IPS DF 6.9 (cell line): ENCODE measurements around the gene LRRFIP2.
A peak's percentile ranks its signal among the peaks of the same experiment; 100 is the strongest.

Source experiments
- DNase-seq: peaks from one replicate; pipeline ENCODE4 v3.0.0-alpha.2; 2013; ENCODE audit warnings: low read depth, low spot score
- H3K27ac ChIP-seq: one replicate; pipeline ENCODE4 v1.5.1; 2013; ENCODE audit warnings: low read length, control low read depth
- H3K27me3 ChIP-seq: 2 replicates; pipeline ENCODE4 v1.6.1; 2013; ENCODE audit warnings: mild to moderate bottlenecking, low read length; ENCODE audit not compliant: control insufficient read depth, insufficient read depth
- H3K36me3 ChIP-seq: 2 replicates; pipeline ENCODE4 v1.6.1; 2013; ENCODE audit warnings: low read length; ENCODE audit not compliant: control insufficient read depth, insufficient read depth
- H3K4me1 ChIP-seq: 2 replicates; pipeline ENCODE4 v1.6.1; 2013; ENCODE audit warnings: low read length; ENCODE audit not compliant: control insufficient read depth, insufficient read depth
- H3K4me3 ChIP-seq: 2 replicates; pipeline ENCODE4 v1.5.1; 2013; ENCODE audit warnings: mild to moderate bottlenecking, low read length
- H3K9me3 ChIP-seq: 2 replicates; pipeline ENCODE4 v1.6.1; 2013; ENCODE audit warnings: low read length, inconsistent platforms; ENCODE audit not compliant: control insufficient read depth, insufficient read depth
- WGBS: extraction: QIAGEN DNeasy Blood & Tissue Kit; methylation state at CpG from one replicate; pipeline ENCODE4 v1.1.7; 2013; ENCODE audit warnings: mixed read lengths, missing lambda C conversion rate; ENCODE audit not compliant: insufficient read length, insufficient coverage; 5-methylcytosine and 5-hydroxymethylcytosine counted together

LRRFIP2 gene

GRCh38 chr3:37168896-37169295 lies 5.5 kb downstream of the LRRFIP2 start:
- no CpG with 5 or more reads among the region's 1 CpG for WGBS
- Histone ChIP-seq H3K9me3 (no peaks in the 10 kb centered on the region), H3K4me3 (no peak overlapping the region), H3K36me3 (no peaks in the 10 kb centered on the region), H3K27ac (no peak overlapping the region), H3K27me3 (no peaks in the 10 kb centered on the region), H3K4me1 (no peaks in the 10 kb centered on the region)
- DNase-seq: no peak

GRCh38 chr3:37163262-37164015 lies 10.9 kb downstream of the LRRFIP2 start:
- no peaks in the 10 kb centered on the region for H3K9me3 ChIP-seq
- H3K27ac ChIP-seq: no peak overlapping the region
- H3K36me3 ChIP-seq: no peaks in the 10 kb centered on the region
- H3K4me1 ChIP-seq: peaks cover 3% of the 10 kb centered on the region; the same call in 1 of the 2 replicates
- DNase-seq: peak; percentile 37
- H3K27me3 ChIP-seq: no peaks in the 10 kb centered on the region
- no CpG with 5 or more reads among the region's 3 CpGs for WGBS
- H3K4me3 ChIP-seq: no peak overlapping the region

GRCh38 chr3:37162501-37163245 lies 11.7 kb downstream of the LRRFIP2 start:
- Histone ChIP-seq H3K36me3 (no peaks in the 10 kb centered on the region), H3K9me3 (no peaks in the 10 kb centered on the region), H3K4me1 (peaks cover 3% of the 10 kb centered on the region; the same call in 1 of the 2 replicates), H3K27me3 (no peaks in the 10 kb centered on the region), H3K4me3 (no peak overlapping the region), H3K27ac (no peak overlapping the region)
- WGBS: no CpG with 5 or more reads among the region's 3 CpGs
- no peak for DNase-seq

GRCh38 chr3:37161351-37161750 lies 13.0 kb downstream of the LRRFIP2 start:
- WGBS: no CpG with 5 or more reads among the region's 3 CpGs
- Histone ChIP-seq H3K9me3 (no peaks in the 10 kb centered on the region), H3K27me3 (no peaks in the 10 kb centered on the region), H3K27ac (no peak overlapping the region), H3K36me3 (no peaks in the 10 kb centered on the region), H3K4me1 (peaks cover 3% of the 10 kb centered on the region; the same call in 1 of the 2 replicates), H3K4me3 (no peak overlapping the region)
- DNase-seq: no peak

- no CpG with 5 or more reads among the region's 8 CpGs for WGBS
- Histone ChIP-seq H3K27me3 (no peaks in the 10 kb centered on the region), H3K4me3 (no peak overlapping the region), H3K27ac (no peak overlapping the region), H3K9me3 (no peaks in the 10 kb centered on the region), H3K4me1 (no peaks in the 10 kb centered on the region), H3K36me3 (no peaks in the 10 kb centered on the region)
- DNase-seq: no peak
Measured at GRCh38 chr3:37155782-37156181, 18.6 kb downstream of the LRRFIP2 start.

- H3K27ac ChIP-seq: no peak overlapping the region
- no CpG with 5 or more reads among the region's 2 CpGs for WGBS
Measured at GRCh38 chr3:37154668-37155314, 19.6 kb downstream of the LRRFIP2 start.

GRCh38 chr3:37150621-37151020 lies 23.8 kb downstream of the LRRFIP2 start:
- DNase-seq: no peak
- WGBS: no CpG with 5 or more reads among the region's 1 CpG
- H3K27ac ChIP-seq: no peak overlapping the region

More at GRCh38 chr3:37154668-37155314, 19.6 kb downstream of the LRRFIP2 start:
- Histone ChIP-seq H3K4me1 (no peaks in the 10 kb centered on the region), H3K4me3 (no peak overlapping the region), H3K9me3 (no peaks in the 10 kb centered on the region), H3K27me3 (no peaks in the 10 kb centered on the region), H3K36me3 (no peaks in the 10 kb centered on the region)
- DNase-seq: no peak

GRCh38 chr3:37149257-37149656 lies 25.1 kb downstream of the LRRFIP2 start:
- H3K9me3 ChIP-seq: no peaks in the 10 kb centered on the region
- H3K4me1 ChIP-seq: no peaks in the 10 kb centered on the region
- H3K36me3 ChIP-seq: no peaks in the 10 kb centered on the region; the same call in 1 of the 2 replicates
- WGBS: no CpG with 5 or more reads among the region's 4 CpGs
- no peak for DNase-seq
- no peak overlapping the region for H3K4me3 ChIP-seq
- H3K27ac ChIP-seq: no peak overlapping the region
- H3K27me3 ChIP-seq: no peaks in the 10 kb centered on the region

More at GRCh38 chr3:37150621-37151020, 23.8 kb downstream of the LRRFIP2 start:
- Histone ChIP-seq H3K27me3 (no peaks in the 10 kb centered on the region), H3K4me1 (no peaks in the 10 kb centered on the region), H3K36me3 (no peaks in the 10 kb centered on the region; the same call in 1 of the 2 replicates), H3K4me3 (no peak overlapping the region), H3K9me3 (no peaks in the 10 kb centered on the region)

GRCh38 chr3:37148208-37148607 lies 26.2 kb downstream of the LRRFIP2 start:
- Histone ChIP-seq H3K9me3 (no peaks in the 10 kb centered on the region), H3K27me3 (no peaks in the 10 kb centered on the region), H3K4me3 (no peak overlapping the region), H3K4me1 (no peaks in the 10 kb centered on the region), H3K36me3 (no peaks in the 10 kb centered on the region; the same call in 1 of the 2 replicates), H3K27ac (no peak overlapping the region)
- 100% methylated on average over 1 of the region's 3 CpGs for WGBS
- no peak for DNase-seq

GRCh38 chr3:37147666-37148065 lies 26.7 kb downstream of the LRRFIP2 start:
- no peak overlapping the region for H3K27ac ChIP-seq
- H3K4me3 ChIP-seq: no peak overlapping the region
- H3K36me3 ChIP-seq: no peaks in the 10 kb centered on the region; the same call in 1 of the 2 replicates
- no CpG with 5 or more reads among the region's 4 CpGs for WGBS
- no peak for DNase-seq
- no peaks in the 10 kb centered on the region for H3K9me3 ChIP-seq
- no peaks in the 10 kb centered on the region for H3K27me3 ChIP-seq
- no peaks in the 10 kb centered on the region for H3K4me1 ChIP-seq
